ENCODE measurements around the gene NPY4R. TPM values are rescaled to one million over a fixed set of nuclear protein-coding genes. Genes with fewer than 3 reads are reported as not detected.
"Not testable (repeated sequence)": the region's sequence is repeated elsewhere in the genome, so short reads cannot be mapped to it uniquely, and the experiment has no call there.

The NPY4R gene
- total RNA-seq, 4 donors from 2014 or later, result not detected

GRCh38 chr10:46415291-46415690 lies 50.5 kb downstream of the NPY4R start:
- DNase-seq; H3K9me3 ChIP-seq; H3K27ac ChIP-seq; H3K4me1 ChIP-seq; H3K27me3 ChIP-seq; H3K4me3 ChIP-seq (replicated peaks in 1 of 3); H3K36me3 ChIP-seq; intact Hi-C loops (cut with DNase I): not testable (repeated sequence)
- 91 to 95% methylated on average over 4 of the region's 6 CpGs for WGBS, 2 donors

GRCh38 chr10:46412665-46413064 lies 53.1 kb downstream of the NPY4R start:
- H3K4me1 ChIP-seq; H3K27ac ChIP-seq; DNase-seq; H3K9me3 ChIP-seq; H3K27me3 ChIP-seq; H3K4me3 ChIP-seq (replicated peaks in 1 of 3); intact Hi-C loops (cut with DNase I); H3K36me3 ChIP-seq: not testable (repeated sequence)
- WGBS, 2 donors, result no CpG with 5 or more reads among the region's 5 CpGs

- intact Hi-C loops (cut with DNase I); H3K4me3 ChIP-seq (replicated peaks in 1 of 3); H3K27me3 ChIP-seq; H3K4me1 ChIP-seq; H3K9me3 ChIP-seq; H3K27ac ChIP-seq; DNase-seq; H3K36me3 ChIP-seq: not testable (repeated sequence)
Observed at GRCh38 chr10:46411123-46411522, 54.6 kb downstream of the NPY4R start.

Other genes starting within 250 kb of the NPY4R start
- gene ANTXRL, start 179.0 kb downstream of the NPY4R start, total RNA-seq, result not detected
- gene ANXA8L1, start 90.2 kb downstream of the NPY4R start, total RNA-seq, result not detected
- 10 to 100 TPM in 2 of 4 donors, 1 to 10 TPM in 2; 9.1 to 14.7 (median 10.6) TPM for gene GPRIN2, start 90.7 kb upstream of the NPY4R start, total RNA-seq
- 1 to 10 TPM; 1.9 to 5.0 (median 3.1) TPM for gene SYT15, start 113.2 kb upstream of the NPY4R start, total RNA-seq

Data from thyroid gland (tissue), 4 donors.